ENCODE data around the gene ADM2.

Gene ADM2

GRCh38 chr22:50469377-50470305 lies 11.7 kb upstream of the ADM2 start:
- DNase-seq = no peak

GRCh38 chr22:50470491-50470890 lies 10.9 kb upstream of the ADM2 start:
- no peak for DNase-seq

GRCh38 chr22:50471197-50471847 lies 10.0 kb upstream of the ADM2 start:
- no peak for DNase-seq

GRCh38 chr22:50471962-50472361 lies 9.4 kb upstream of the ADM2 start:
- no peak for DNase-seq

- DNase-seq = no peak
Observed at GRCh38 chr22:50473088-50473487, 8.3 kb upstream of the ADM2 start.

GRCh38 chr22:50473855-50474671 lies 7.3 kb upstream of the ADM2 start:
- peak; percentile 48 for DNase-seq

GRCh38 chr22:50474710-50475651 lies 6.4 kb upstream of the ADM2 start, which contains the start of gene SBF1:
SBF1 (minus strand) TSS chr22:50475035; CDS start chr22:50474840, 195 bp downstream.
- DNase-seq = peak; percentile 94

GRCh38 chr22:50475652-50476002 lies 5.7 kb upstream of the ADM2 start:
- DNase-seq = no peak

GRCh38 chr22:50476868-50477267 lies 4.5 kb upstream of the ADM2 start:
- no peak for DNase-seq

- no peak for DNase-seq
Observed at GRCh38 chr22:50477923-50478322, 3.4 kb upstream of the ADM2 start.

- DNase-seq = no peak
Observed at GRCh38 chr22:50479721-50480120, 1.6 kb upstream of the ADM2 start.

- no peak for DNase-seq
Observed at GRCh38 chr22:50481045-50481439, 301 bp upstream of the ADM2 start.

- DNase-seq = no peak
Observed at GRCh38 chr22:50482107-50483074, 1.0 kb downstream of the ADM2 start.

GRCh38 chr22:50483106-50483505 lies 1.8 kb downstream of the ADM2 start:
- no peak for DNase-seq

GRCh38 chr22:50483556-50483955 lies 2.2 kb downstream of the ADM2 start:
- DNase-seq = no peak

- no peak for DNase-seq
Observed at GRCh38 chr22:50483977-50484853, 2.9 kb downstream of the ADM2 start.

- no peak for DNase-seq
Observed at GRCh38 chr22:50485221-50486131, 4.1 kb downstream of the ADM2 start.

GRCh38 chr22:50486561-50487289 lies 5.4 kb downstream of the ADM2 start, which contains the start of gene MIOX:
MIOX (plus strand) TSS chr22:50486859; CDS start chr22:50486898, 39 bp downstream.
- no peak for DNase-seq

Measured in retina (tissue), 1 donor.